ENCODE results near the gene SLC6A9. TPM values are rescaled to one million over a fixed set of nuclear protein-coding genes. Genes with fewer than 3 reads are reported as not detected.

SLC6A9 gene
- total RNA-seq, 1 experiment from 2014 or later, result 12.8 TPM

DNA sequence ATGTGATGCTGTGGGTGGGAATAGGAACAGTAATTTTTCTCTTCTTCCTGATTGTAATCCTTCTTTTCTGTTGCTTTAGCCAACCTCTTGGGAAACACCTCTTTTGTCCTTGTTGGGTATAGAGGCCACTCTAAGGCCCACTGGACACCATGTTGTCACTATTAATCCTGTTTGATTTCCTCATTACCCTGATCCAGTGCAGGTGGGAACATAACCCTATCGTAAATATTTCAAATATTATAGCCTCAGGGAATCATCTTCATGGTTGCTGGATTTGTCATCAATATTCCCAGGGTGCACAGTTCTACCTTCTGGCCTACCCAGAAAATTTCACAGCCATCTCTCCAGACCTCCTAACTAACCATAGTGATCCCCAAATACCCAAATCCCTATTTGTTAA, 27.9 kb upstream of the SLC6A9 start:
- no peak overlapping the region for H3K9ac ChIP-seq (ENCODE audit: low read length)
- H3K9me2 ChIP-seq (ENCODE audit: insufficient read depth), result no peaks in the 10 kb centered on the region
- H3K36me3 ChIP-seq (ENCODE audit: control insufficient read depth in 1 of 2, insufficient read depth in 2 of 2, low read length in 2 of 2), result no peaks in the 10 kb centered on the region
- BruUV-seq (replicated peaks), result no TSS peak
- RAD21 ChIA-PET (ENCODE audit: low non-redundant PET in 1 of 2, low total read pairs in 2 of 2, uncharacterized antibody in 2 of 2, unreplicated experiment in 2 of 2), result no interaction called here
- H3K79me2 ChIP-seq (ENCODE audit: insufficient read depth, low read length), result no peaks in the 10 kb centered on the region
- H3K27ac ChIP-seq (ENCODE audit: low read depth, low read length), result no peak overlapping the region
- no peak overlapping the region for H3K4me3 ChIP-seq (replicated peaks in 1 of 2; ENCODE audit: low read depth in 1 of 2, low read length in 2 of 2)
- H3K4me2 ChIP-seq (ENCODE audit: low read length), result no peak overlapping the region
- H3K4me1 ChIP-seq (ENCODE audit: control insufficient read depth in 1 of 2, insufficient read depth in 2 of 2, low read length in 2 of 2), result peaks cover 0 to 13% of the 10 kb centered on the region in 2 experiments; a peak in 2 of 4 replicates
- intact Hi-C loops (cut with micrococcal nuclease), result no loop called here
- ATAC-seq (no peak), DNase-seq (ENCODE audit: low read depth, low spot score) (no peak)
- H2AFZ ChIP-seq (ENCODE audit: low read depth, low read length, poor library complexity, severe bottlenecking), result no peak overlapping the region
- CTCF ChIA-PET, result no interaction called here
- H3K9me3 ChIP-seq (ENCODE audit: control insufficient read depth in 1 of 2, insufficient read depth in 1 of 2, low read depth in 1 of 2, low read length in 2 of 2), result no peaks in the 10 kb centered on the region
- H3K27me3 ChIP-seq (ENCODE audit: insufficient read depth, low read length), result no peaks in the 10 kb centered on the region
- POLR2A ChIA-PET, result no interaction called here
- no peak for TF ChIP-seq SP1 (IDR thresholded peaks at IDR 0.05; ENCODE audit: low read depth)
- TF ChIP-seq, protein P1, sequence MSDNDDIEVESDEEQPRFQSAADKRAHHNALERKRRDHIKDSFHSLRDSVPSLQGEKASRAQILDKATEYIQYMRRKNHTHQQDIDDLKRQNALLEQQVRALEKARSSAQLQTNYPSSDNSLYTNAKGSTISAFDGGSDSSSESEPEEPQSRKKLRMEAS (IDR thresholded peaks at IDR 0.05), result no peak
- TF ChIP-seq RAD21 (IDR thresholded peaks at IDR 0.05; ENCODE audit: low read depth), result no peak
- TF ChIP-seq SIN3A (IDR thresholded peaks at IDR 0.05; ENCODE audit: low read depth), result no peak
- no peak for TF ChIP-seq ZNF274 (IDR thresholded peaks at IDR 0.05; ENCODE audit: low read depth, low read length)
- TF ChIP-seq CBX3 (IDR thresholded peaks at IDR 0.05; ENCODE audit: low read depth), result no peak
- no peak for TF ChIP-seq POLR2A (IDR thresholded peaks at IDR 0.05; ENCODE audit: borderline replicate concordance, extremely low read depth, insufficient read depth, insufficient read length)
- TF ChIP-seq, protein P2, sequence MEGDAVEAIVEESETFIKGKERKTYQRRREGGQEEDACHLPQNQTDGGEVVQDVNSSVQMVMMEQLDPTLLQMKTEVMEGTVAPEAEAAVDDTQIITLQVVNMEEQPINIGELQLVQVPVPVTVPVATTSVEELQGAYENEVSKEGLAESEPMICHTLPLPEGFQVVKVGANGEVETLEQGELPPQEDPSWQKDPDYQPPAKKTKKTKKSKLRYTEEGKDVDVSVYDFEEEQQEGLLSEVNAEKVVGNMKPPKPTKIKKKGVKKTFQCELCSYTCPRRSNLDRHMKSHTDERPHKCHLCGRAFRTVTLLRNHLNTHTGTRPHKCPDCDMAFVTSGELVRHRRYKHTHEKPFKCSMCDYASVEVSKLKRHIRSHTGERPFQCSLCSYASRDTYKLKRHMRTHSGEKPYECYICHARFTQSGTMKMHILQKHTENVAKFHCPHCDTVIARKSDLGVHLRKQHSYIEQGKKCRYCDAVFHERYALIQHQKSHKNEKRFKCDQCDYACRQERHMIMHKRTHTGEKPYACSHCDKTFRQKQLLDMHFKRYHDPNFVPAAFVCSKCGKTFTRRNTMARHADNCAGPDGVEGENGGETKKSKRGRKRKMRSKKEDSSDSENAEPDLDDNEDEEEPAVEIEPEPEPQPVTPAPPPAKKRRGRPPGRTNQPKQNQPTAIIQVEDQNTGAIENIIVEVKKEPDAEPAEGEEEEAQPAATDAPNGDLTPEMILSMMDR (IDR thresholded peaks at IDR 0.05 in 2 of 3, conservative IDR thresholded peaks at IDR 0.05 in 1 of 3; ENCODE audit: borderline replicate concordance in 1 of 3, insufficient read depth in 1 of 3, low read depth in 2 of 3, low read length in 2 of 3), result no peak
- no peak for TF ChIP-seq EGR1 (IDR thresholded peaks at IDR 0.05; ENCODE audit: low read depth)
- TF ChIP-seq YY1 (IDR thresholded peaks at IDR 0.05; ENCODE audit: extremely low read depth, insufficient replicate concordance, low read depth, low read length), result no peak
- TF ChIP-seq TCF7L2 (IDR thresholded peaks at IDR 0.05; ENCODE audit: borderline replicate concordance, extremely low read depth, insufficient read depth, insufficient read length), result no peak
- no peaks in the 10 kb centered on the region for H4K20me1 ChIP-seq (ENCODE audit: insufficient read depth)

Data from HCT116 (cell line).